ENCODE results near the gene COBL.
A peak's percentile ranks its signal among the peaks of the same experiment; 100 is the strongest.

The COBL gene

GRCh38 chr7:51228386-51228958 is 88.1 kb downstream of the COBL start:
- in situ Hi-C loops (cut with HindIII; ENCODE audit: low sequenced_read_pairs) = no loop called here
- no peak overlapping the region for H3K4me3 ChIP-seq (ENCODE audit: low read depth, low read length)
- no peak for TF ChIP-seq CTCF (IDR thresholded peaks at IDR 0.05; ENCODE audit: low read depth, low read length, missing control alignments)
- DNase-seq (ENCODE audit: low read depth) = no peak

DNA sequence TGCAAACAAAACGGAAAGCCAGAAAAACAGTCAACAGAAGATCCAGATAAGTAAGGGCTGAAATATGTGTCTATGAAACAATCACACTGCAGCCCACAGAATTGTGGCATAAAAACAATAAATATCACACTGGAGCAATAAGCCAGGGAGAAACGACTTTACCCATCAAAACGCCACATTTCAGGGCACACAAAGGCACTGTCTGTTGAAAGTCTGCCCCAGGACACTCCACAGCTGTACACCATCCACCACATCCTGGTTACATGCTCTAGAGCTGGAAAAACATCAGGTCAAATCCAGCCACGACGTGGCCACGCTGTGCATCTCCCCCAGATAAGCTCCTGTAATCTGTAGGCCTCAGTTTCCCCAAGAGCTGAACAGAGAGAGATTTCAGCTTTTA is 88.7 kb downstream of the COBL start:
- no peak for TF ChIP-seq CTCF (IDR thresholded peaks at IDR 0.05; ENCODE audit: low read depth, low read length, missing control alignments)
- DNase-seq (ENCODE audit: low read depth) = no peak
- no peak overlapping the region for H3K4me3 ChIP-seq (ENCODE audit: low read depth, low read length)
- in situ Hi-C loops (cut with HindIII; ENCODE audit: low sequenced_read_pairs) = no loop called here

GRCh38 chr7:51226916-51227535 is 89.6 kb downstream of the COBL start:
- no peak for TF ChIP-seq CTCF (IDR thresholded peaks at IDR 0.05; ENCODE audit: low read depth, low read length, missing control alignments)
- DNase-seq (ENCODE audit: low read depth) = no peak
- in situ Hi-C loops (cut with HindIII; ENCODE audit: low sequenced_read_pairs) = no loop called here
- H3K4me3 ChIP-seq (ENCODE audit: low read depth, low read length) = no peak overlapping the region

DNA sequence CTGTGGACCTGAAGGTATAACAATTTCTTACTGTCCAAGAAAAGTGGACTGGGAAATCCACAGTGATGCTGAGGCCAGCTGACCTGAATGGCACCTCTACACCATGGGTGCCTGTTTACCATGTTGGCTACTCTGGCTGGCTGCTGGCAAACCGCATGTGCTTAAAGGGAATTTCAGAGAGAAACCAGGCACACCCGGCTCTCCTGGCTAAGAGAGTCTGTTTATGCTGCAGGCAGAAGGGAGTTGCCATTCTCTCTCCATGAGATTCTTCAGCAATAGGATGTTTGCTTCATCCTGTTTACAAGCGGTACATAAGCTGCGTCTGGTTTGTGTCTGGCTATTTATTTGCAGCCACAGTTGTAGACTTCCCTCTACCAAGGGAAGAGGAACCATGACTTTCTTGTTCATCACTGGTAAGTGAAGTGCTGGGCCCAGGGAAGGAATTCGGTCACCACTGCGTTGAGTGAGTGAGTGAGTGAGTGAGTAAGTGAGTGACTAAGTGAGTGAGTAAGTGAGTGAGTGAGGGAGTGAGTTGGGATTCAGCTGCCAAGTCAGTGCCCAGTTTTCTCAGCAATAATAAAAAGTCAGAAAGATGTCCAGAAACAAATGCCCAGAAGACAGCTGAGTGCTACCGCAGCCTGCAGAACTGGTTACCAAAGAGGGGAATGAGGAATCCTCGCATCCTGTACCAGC is 90.4 kb downstream of the COBL start:
- H3K4me3 ChIP-seq (ENCODE audit: low read depth, low read length) = no peak overlapping the region
- no peak for DNase-seq (ENCODE audit: low read depth)
- TF ChIP-seq CTCF (IDR thresholded peaks at IDR 0.05; ENCODE audit: low read depth, low read length, missing control alignments) = no peak
- in situ Hi-C loops (cut with HindIII; ENCODE audit: low sequenced_read_pairs) = no loop called here

DNA sequence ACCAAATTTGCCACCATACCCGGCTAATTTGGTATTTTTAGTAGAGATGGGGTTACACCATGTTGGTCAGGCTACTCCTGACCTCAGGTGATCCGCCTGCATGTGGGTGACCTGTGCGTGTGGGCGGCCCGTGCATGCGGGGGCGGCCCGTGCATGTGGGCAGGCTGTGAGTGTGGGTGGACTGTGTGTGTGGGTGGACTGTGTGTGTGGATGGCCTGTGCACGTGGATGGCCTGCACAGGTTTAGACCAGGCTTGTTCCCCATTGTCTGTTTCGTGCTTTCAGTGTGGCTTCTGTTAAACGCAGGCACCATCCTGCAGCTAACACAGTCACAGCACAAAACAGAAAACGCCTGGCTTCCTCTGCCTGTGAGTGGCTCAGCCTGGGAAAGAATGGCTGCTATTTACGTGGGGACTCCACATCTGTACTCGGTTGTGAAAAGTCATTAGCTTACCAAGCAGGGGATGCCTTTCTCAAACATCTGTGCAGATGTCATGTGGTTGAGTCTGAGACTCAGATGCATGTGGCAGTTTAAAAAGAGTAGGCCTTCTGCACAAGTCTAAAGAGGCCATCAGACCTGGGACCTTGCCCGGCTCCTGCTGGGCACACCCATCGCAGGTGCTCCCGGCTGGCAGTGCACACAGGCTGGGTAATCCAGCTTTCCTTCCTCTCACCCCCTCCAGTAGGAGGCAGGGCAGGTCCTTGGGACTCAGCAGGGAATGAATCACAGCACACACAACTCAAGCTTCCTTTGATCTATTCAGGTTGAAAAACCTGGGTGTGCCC is 91.6 kb downstream of the COBL start:
- in situ Hi-C loops (cut with HindIII; ENCODE audit: low sequenced_read_pairs) = no loop called here
- peak; percentile 5 for TF ChIP-seq CTCF (IDR thresholded peaks at IDR 0.05; ENCODE audit: low read depth, low read length, missing control alignments)
- DNase-seq (ENCODE audit: low read depth) = no peak
- no peak overlapping the region for H3K4me3 ChIP-seq (ENCODE audit: low read depth, low read length)

DNA sequence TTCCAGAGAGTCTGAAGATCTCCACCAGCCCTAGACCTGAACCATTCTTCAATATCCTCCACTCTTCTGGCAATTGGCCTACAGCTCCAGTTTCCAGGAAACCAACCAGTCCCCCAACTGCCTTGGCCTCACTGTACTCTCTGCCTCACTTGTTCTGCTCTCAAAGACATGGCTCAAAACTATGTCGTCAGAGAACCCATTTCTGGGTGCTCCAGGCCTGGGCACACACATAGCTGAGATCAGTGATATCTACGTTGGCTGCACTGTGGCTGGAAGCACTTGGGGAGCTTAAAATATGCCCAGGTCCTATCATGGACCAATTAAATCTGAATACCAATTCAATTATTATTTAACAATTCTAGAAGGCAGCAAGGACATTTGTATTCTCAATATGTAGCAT is 93.1 kb downstream of the COBL start:
- in situ Hi-C loops (cut with HindIII; ENCODE audit: low sequenced_read_pairs) = no loop called here
- H3K4me3 ChIP-seq (ENCODE audit: low read depth, low read length) = no peak overlapping the region
- DNase-seq (ENCODE audit: low read depth) = no peak
- TF ChIP-seq CTCF (IDR thresholded peaks at IDR 0.05; ENCODE audit: low read depth, low read length, missing control alignments) = no peak
